ENCODE results near the gene FYN.
A peak's percentile ranks its signal among the peaks of the same experiment; 100 is the strongest.

The FYN gene

DNA sequence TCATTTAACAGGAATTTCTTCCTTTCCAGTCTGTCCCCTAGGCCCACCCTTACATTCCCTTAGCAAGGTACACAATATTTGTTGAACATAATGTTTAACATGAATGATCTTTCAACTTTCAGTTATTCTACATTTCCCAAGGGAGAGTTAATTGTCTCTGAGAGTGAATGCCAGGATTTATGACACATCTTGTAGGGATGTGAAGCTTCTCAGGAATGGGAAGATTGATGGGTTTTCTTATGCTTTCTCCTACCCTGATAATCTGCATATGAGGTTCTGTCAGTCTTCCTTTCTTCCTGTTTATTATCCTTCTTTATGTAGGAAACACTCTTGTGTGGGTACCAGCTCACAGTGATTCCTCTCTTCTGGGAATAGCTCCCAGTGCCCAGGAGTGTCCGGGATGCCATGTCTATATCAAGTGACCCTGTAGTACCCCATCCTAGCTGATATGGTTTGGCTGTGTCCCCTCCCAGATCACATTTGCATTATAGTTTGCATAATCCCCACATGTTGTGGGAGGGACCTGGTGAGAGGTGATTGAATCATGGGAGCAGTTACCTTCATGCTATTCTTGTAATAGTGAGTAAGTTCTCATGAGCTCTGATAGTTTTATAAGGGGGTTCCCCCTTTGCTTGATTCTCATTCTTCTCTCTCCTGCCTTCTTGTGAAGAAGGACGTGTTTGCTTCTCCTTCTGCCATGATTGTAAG lies 7.1 kb upstream of the FYN start:
- no peak for DNase-seq

DNA sequence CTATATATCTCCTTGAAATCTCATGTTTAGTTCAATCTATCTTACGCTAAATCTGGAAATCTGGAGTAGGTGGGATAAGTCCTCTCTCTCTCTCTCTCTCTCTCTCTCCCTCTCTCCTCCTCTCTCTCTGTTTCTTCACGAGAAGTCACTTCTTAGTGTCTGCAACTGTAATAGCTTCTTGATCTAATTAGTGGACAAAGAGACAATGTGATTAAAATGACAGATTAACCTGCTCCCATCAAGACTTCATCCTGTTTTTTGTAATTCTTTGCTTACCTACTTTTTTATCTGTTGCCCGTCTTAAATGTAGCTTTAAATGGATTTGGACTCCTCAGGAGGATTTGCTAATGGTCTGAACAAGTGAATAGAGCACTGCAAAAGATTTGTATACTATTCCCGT lies 2.5 kb upstream of the FYN start:
- DNase-seq = no peak

DNA sequence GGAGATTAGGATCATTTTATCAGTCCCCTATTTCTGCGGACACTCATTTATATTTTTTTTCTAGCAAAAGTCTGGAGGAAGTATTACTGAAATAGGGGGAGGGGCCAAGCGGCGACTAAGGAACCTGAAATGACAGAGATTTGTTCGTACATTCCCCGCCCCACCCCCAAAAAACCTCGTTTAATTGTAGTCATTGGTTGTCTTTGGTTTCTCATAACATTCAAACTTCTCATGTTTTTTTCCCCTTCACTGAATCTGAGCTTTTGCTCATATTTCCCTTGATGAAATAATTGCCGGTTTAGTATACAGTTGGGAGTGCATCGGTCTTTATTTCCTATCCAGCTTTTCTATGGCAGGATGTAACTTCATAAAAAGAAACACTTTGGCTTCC lies 768 bp upstream of the FYN start:
- peak; percentile 73 for DNase-seq

DNA sequence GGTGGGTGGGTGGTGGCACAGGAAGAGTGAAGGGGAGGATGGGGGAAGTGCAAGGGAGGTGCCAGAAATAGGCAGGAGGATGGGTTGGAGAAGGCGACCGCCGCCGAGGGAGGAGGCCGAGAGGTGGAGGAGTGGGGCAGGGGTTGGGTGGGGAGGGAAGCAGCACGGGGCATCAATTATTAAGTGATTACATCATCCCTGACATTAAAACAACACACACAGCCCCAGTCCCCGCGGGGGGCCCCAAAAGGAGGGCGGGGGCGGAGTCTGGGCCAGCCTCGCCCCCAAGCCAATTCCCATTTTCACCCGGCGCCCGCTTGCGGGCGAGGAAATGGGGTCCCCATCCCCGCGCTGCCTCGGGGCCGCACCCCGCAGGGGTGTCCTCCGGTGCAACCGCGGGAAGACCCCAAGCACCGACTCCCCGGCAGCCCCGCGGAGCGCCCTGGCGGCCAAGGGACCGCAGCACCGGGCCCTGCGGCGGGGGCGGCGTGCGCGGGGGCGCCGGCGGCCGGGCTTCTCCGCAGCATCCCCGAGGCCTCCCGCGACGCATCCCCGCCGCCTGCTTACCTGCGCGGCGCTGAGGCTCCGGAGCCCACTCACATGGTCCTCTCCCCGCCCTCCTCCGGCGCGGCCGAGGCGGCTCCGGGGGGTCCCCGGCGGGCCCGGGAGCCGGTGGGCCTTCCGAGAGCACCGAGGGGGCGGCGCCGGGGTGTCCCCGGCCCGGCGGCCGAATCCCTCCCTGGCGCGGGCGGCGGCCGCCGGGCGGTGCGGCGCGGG lies 663 bp downstream of the FYN start:
- peak; percentile 58 for DNase-seq

DNA sequence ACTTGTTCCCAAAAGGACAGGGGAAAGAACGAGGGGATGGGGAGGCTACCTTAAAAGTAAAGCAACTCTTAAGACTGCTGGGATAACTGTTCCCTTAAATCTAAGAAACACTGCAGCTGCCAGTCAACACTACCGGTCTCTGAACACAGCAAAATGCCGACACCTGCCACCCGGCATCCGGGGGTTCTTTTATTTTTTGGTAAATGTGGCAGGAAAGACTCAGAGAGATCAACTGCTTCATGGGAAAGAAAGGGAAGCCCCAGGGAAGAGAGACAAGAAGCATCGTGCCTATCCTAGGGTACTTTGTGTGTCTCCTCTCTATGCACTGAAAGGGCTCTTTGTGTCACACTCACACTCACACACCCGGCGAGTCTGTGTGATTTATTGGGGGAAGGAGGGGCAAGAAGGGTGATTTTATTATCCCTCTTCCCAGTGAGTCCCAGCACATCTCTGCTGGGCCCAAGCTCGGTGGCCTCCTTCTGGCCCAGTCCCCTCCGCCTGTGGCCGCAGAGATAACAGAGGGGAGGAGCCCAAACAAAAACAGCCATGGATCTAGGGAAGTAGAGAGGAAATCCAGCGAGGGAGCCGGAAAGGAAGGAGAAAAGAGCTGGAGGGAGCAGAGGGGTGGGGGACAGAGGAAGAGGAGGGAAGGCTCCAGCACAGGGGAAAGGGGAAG lies 1.4 kb downstream of the FYN start:
- DNase-seq = no peak

DNA sequence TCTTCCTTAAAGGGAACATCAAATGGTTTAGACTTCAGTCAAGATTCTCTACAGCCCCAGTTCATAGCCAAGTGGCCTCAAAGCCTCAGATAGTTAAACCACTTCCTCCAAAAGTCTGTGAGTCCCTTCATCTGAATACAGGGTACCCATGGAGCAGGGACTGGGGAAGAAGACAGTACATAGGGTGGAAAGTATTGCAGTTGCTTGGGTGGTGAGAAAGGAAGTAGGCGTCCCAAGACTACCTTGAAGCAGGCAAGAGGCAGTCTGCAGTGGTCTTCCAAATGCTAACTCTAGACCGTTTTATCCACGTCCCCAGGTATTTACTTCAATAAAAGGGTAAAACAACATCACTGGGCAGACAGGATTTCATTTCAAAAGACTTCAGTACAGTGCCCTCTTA lies 2.0 kb downstream of the FYN start:
- DNase-seq = peak; percentile 77

DNA sequence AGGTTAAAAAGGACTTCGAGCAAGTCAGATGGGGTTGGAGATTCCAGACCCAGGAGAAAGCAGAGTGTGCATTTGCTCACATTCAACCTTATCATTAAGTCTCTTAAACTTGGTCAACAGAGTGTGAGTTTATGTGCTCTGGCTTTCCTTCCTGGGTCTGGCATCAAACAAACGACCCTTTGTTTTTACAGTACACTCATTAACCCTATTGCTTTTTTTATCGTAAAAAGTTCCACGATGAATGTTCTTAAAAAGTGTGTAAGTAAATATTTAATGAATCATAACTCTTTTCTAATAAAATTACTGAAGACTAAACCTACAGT lies 2.5 kb downstream of the FYN start:
- DNase-seq = no peak

DNA sequence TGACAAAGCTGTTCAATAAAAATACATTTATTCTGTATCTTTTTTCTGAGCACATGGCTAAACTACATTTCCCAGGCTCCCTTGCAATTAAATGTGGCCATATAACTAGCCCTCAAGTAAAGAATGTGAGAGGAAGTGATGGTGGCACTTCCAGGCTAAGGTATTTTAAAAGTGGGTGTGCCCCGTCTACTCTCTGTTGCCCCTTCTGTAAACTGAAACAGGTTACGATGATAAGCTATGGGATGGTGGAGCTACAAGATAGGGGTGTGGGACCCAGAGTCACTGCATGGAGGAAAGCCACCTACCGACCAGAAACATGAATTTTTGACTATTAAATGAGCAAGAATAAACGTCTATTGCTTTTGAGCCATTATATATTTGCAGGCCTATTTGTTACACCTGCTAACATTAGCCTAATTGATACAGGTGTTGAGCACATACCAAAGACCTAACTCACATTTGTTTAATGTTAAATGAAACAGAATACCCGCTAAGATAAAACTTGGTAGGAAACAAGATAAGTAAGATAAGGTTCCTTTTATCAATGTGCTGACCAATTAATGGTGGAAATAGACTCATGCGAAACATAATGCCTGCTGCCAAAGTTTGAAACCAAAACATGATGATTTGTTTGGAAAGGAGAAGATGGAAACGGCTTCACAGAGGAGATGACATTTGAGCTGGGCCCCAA lies 3.1 kb downstream of the FYN start:
- peak; percentile 54 for DNase-seq

DNA sequence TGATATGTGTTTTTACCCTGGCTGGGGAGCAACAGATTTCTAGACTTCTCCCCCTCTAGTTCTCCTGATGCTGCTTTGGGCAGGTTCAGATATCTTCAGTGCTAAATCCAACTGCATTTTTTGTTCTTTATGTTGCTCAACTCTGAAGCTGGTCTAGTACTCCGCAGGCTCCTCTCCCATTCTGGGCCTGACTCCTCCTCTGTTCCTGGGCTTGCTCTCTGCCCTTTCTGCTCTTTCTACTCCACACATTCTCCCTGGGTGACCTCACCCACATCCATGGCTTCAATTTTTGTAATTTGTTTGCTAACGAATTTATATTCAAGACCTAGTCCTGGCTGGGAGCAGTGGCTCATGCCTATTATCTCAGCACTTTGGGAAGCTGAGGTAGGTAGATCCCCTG lies 6.4 kb downstream of the FYN start:
- DNase-seq = no peak

DNA sequence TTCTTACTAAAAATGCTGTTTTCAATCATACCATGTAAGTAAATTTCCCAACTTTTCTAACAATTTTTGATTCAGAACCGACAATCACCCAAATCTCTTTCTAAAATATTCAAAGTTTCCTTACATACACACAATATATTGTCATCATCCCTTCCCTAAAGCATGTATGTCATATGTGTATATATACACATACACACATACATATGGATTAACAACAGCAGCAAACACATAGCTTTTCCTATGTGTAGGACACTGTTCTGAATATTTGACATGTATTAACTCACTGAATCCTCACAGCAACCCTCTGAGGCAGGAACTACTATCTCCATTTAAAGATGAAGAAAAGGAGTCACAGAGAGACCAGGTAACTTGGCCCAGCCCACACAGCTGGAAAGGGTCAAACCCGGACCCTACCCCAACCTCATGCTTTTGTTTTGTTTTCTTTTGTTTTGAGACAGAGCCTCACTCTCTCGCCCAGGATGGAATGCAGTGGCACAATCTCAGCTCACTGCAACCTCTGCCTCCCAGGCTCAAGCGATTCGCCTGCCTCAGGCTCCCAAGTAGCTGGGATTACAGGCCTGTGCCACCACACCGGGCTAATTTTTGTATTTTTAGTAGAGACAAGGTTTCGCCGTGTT lies 7.2 kb downstream of the FYN start:
- DNase-seq = no peak

DNA sequence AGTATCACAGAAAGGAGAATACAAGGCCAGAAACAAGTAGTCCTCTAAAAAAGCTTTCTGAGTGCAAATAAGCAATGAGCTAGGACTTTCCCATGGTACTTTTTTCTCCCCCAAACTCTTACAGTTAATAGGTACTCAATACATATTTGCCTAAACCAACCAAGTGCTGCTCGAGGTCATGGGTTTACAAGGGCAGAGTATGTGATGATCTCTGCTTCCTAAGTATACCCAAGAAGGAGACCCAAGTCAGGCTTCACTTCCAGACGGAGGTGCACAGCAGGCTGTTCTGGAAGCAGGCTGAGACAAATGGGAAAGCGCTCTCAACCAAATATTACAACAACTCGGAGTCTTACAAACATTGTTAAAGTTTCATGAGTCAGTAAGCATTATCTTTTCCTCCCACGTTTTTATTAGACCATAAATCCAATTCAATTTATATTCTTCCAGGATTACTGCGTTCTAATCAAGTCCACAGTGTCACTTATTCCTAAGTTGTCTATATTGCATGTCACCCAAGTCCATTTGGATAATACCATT lies 8.1 kb downstream of the FYN start:
- no peak for DNase-seq

DNA sequence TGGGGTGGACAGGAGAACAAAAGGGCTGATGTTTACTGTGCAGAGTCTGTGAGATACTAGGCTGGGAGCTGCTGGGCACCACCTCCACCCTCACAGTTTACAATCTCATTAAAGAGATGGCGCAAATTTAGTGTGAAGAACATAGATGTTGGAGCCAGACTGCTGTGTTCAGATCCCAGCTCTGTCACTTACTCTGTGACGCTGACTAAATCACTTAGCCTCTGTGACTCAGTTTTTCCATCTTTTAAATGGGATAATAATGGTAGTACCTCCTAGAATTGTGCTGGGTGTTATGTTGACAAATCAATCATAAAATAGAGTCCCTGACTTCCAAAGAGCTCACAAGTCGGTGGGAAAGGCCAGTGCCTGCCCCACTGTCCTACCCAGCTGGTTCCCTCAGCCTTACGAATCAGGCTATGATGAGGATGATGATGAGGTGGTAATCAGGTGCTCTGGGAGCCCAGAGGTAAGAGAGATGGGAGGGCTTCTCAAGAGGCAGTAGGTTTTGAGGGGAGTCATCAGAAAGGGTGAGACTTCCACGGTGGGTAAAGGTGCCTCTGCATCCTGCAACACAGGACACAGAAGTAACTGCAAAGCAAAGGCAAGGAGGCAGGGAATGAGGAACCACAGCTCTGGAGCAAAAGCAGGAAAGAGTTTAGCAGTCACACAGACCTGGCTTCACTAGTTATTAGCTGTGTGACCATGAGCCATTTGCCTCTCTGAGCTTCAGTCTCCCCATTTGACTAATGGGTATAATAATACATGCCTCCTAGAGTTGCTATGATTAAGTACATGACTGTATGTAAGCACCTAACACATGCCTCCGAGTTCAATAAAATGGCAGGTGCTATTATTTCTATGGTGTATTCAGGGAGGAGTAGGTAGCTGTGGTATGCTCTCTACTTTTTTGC lies 8.9 kb downstream of the FYN start:
- no peak for DNase-seq

DNA sequence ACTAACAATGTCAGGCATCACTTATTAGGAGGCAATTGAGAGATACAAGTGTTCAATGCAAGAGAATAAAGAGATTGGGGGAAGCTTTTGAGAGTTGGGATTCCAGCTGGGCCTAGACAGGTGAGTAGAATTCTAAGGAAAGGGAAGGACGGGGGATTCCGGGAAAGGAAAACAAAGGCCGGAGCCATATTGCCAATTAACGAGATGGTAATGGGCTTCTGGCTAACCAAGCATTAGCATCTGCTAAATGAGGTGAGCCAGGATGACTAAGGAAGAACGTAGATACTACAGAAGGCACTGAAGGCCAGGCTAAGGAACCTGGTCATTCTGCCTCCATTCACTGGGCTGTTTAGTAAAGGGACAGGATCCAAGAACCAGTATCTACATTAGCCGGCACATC lies 10.5 kb downstream of the FYN start:
- no peak for DNase-seq

DNA sequence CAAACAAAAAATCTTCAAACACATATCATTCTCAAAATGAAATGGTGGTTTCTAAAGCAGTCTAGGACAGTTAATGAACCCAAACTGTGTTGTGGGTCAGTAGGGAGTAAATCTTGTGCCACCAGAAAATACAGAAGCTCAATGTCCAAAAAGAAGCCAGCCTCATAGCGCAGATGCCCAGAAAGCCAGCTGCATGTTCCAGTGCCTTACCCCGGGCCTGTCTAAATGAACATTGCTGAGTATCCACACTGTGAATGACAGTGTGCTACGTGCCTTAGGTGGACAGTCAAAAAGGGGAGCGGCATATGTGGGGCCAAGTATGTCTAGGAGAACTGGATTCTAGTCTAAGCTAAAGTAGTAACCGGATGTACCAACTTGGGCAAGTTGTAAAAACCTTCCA lies 10.9 kb downstream of the FYN start:
- DNase-seq = no peak

DNA sequence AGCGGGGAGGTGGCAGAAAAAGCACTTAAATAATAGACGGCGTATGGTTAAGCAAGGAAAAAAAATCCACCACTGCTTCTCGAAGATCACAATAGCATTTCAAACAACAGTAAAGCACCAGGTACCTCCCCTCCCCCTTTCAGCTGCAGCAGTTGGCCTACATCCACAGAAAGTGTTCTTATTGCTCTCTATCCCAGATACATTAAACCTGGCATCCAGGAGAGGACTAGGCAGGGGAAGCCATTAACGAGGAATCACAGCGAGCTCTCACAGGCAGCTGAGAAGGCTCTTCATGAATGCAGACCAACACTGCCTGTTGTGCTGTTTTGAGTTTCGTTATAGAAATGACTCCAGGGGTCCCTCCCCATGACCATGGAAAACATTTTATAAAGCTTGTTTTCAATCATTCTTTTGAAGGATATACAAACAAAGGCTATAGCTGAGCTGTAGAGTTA lies 11.8 kb downstream of the FYN start:
- DNase-seq = peak; percentile 55

DNA sequence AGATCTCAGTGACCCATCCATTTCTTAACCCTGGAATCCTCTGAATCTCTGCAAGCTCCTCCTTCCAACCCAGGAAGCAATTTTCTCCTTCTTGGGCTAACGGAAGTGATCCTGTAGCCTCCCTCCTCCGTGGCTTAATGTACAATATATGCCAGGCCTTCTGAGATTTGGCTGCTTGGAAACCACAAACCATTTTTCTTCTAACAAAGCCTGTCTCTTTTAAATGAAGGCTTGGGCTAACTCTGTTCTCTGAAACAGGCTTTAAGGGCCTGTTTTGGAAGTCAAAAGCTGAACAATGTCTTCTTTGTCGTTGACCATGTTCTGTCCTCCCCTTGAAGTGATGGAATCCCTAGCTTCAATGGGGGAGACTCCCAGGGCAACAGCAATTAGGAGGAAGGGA lies 14.9 kb downstream of the FYN start:
- no peak for DNase-seq

DNA sequence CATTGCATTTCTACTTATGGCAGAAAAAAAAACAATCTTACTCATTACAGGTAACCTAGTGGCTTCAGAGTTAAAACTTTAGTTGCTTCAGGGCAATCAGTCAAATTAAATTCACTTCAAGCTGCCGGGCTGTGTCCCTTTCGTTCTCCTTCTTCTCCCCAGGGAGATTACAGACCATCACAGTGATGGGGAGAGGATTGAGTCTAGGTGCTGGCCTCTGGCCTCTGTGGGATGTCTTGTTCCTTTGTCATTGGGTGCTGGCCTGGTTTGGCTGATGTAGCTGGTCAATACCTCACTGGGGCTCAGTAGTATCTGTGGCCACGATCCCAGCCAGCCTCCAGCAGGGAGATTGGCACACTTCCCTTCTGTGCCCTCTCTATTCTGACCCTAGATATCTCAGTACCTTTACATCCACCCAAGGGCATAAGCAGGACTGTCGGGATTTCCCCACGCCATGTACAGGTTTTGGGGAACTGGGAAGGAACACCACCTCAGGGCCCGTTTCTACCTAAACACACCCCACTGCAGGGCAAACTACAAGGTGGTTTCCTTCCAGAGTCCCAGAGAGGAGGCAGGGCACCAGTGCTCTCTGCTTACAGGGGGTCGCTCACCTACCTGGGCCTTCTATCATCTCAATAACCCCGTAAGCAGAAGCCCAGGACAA lies 15.4 kb downstream of the FYN start:
- no peak for DNase-seq

DNA sequence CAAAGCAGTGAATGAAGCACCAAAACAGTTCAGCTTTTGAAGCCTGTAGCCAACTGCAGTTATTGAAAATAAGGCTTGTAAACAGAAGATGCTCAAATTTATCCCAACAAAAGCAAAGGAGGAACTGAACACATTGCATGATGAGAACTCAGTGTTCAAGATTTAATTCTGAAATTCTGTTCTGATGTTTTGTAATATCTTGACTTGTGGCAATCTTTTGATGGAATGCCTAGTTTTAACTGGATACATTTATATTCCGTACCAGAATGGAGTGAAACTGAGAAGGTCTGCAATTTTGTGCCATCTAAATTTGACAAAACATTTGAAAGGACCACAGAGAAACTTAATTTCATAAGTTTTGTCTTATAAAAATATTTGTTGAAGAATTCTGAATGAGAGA lies 17.5 kb downstream of the FYN start:
- DNase-seq = no peak

DNA sequence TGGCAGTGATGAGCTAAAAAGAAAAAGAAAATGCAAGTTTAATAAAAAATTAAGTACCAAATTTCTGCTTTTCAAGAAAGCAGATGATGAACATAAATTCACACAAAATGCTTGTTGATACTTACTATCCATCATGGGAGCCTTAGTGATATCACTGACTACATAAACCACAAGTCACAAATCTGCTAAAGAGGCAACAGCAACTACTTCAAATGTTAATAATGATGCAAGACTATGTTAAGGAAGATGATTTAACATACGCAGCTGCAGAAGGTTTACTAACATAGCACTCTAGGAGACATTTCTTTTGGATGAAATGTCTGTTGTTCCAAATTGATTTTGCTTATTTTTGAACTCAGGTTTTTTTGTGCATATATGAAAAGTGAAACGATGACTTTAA lies 18.6 kb downstream of the FYN start:
- DNase-seq = no peak

DNA sequence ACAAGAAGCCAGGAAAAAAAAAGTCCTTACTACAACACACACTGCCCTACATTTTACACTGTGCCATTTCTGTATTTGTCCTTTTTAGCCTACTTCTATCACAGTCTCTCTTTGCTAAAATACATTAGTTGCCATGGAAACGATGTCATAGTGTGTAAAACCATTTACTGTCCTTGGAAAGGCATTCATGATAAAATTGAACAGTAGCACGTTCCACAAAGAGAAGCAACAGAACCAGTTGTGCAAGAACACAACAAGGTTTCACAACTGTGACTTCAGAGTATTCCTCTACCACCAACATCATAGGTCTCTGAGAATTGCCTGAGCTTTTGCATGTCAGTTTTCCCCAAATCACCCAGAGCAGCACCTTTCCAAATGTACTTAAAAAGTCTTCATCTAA lies 20.5 kb downstream of the FYN start:
- no peak for DNase-seq

DNA sequence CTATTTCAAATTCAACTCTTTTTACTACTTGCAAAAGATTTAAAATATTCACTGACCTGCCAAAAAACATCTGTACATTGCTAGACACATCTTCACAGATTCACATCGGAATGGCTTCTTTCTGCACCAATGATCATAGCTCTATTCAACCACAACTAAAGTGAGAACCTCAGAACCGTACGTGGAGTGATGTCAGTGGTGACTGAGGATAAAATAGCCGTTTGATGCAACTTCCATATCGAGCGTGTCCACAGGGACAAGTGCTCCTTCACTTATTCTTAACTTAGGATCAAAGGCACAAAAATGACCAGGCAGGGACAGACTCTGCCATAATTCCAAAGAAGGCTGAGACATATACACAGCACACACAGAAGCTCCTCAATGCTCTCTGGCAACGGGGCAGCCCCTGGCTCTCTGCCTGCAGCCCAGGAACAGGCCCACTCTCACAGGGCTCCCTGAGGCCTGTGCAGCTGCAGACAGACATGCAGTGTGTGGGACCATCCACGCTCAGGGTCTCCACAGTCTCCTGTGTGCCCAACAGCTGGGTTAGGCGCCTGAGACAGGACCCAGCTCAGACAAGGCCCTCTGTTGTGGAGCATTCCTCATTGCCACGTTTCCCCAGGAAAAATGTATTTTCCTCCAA lies 22.8 kb downstream of the FYN start:
- no peak for DNase-seq

All from activated CD4-positive, alpha-beta T cell treated with anti-CD3 and anti-CD28 coated beads, Interleukin-2, Interleukin-6, amounts not matched to agents 100 ng/mL and 50 ng/mL, durations not matched to agents 16 hours and 8 hours (primary cell).